Activated effector memory CD4-positive, alpha-beta T cell treated with anti-CD3 and anti-CD28 coated beads, Interleukin-2, amount 50 U/mL, for 16 hours (primary cell): Measurements from ENCODE around the gene PIK3AP1.
A peak's percentile ranks its signal among the peaks of the same experiment; 100 is the strongest.
"Not testable (repeated sequence)": the region's sequence is repeated elsewhere in the genome, so short reads cannot be mapped to it uniquely, and the experiment has no call there.

Experiments
- DNase-seq: peaks from one replicate; pipeline ENCODE4 v3.0.0-alpha.2; 2020

PIK3AP1 gene, protein sequence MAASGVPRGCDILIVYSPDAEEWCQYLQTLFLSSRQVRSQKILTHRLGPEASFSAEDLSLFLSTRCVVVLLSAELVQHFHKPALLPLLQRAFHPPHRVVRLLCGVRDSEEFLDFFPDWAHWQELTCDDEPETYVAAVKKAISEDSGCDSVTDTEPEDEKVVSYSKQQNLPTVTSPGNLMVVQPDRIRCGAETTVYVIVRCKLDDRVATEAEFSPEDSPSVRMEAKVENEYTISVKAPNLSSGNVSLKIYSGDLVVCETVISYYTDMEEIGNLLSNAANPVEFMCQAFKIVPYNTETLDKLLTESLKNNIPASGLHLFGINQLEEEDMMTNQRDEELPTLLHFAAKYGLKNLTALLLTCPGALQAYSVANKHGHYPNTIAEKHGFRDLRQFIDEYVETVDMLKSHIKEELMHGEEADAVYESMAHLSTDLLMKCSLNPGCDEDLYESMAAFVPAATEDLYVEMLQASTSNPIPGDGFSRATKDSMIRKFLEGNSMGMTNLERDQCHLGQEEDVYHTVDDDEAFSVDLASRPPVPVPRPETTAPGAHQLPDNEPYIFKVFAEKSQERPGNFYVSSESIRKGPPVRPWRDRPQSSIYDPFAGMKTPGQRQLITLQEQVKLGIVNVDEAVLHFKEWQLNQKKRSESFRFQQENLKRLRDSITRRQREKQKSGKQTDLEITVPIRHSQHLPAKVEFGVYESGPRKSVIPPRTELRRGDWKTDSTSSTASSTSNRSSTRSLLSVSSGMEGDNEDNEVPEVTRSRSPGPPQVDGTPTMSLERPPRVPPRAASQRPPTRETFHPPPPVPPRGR

GRCh38 chr10:96720422-96721206, at the start of gene PIK3AP1:
Gene PIK3AP1, minus strand, starts transcription at chr10:96720514. Its CDS starts 120 bp downstream, at chr10:96720394.
- peak; percentile 76 for DNase-seq

GRCh38 chr10:96768136-96768535, 47.8 kb upstream of the PIK3AP1 start:
- DNase-seq: no peak

DNA sequence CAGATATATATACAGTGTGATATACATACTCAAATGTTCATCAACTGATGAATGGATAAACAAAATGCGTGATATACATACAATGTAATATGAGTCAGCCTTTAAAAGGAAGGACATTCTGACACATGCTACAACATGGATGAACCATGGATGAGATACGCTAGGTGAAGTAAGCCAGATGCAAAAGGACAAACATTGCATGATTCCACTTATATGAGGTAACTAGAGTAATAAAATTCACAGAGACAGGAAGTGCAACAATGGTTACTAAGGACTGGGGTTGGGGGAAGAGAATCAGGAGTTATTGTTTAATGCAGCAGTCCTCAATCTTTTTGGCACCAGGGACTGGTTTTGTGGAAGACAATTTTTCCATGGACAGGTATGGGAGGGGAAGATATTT, 47.3 kb upstream of the PIK3AP1 start:
- DNase-seq: no peak

GRCh38 chr10:96765406-96766240, 45.3 kb upstream of the PIK3AP1 start:
- DNase-seq: peak; percentile 91

GRCh38 chr10:96764425-96765060, 44.2 kb upstream of the PIK3AP1 start:
- DNase-seq: no peak

GRCh38 chr10:96758423-96758822, 38.1 kb upstream of the PIK3AP1 start:
- no peak for DNase-seq

DNA sequence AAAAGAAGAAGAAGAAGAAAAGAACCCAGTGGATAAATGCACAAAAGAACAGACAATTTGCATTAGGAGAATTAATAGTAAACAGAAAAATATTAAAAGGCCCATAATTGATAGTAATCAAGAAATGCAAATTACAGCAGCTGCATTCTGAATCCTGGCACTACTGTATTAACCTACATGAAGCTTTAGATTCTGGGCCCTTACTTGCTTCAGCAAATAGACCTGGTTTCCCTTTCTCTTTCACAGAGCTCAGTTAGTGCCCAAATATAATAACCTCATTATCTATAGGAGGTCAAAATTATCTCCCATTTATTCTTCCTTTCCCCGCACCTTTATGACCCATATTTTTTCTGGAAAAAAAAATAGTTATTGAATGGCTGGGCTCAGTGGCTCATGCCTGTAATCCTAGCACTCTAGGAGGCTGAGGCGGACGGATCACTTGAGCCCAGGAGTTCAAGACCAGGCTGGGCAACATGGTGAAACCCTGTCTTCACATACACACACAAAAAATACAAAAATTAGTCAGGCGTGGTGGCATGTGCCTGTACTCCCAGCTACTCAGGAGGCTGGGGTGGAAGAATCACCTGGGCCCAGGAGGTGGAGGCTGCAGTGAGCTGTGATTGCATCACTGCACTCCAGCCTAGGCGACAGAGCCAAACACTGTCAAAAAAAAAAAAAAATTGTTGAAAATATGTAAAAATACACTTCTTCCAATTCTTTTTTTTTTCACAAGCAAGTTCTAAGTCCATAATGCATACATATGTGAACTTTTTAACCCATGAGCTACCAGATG, 36.0 kb upstream of the PIK3AP1 start:
- DNase-seq: no peak

DNA sequence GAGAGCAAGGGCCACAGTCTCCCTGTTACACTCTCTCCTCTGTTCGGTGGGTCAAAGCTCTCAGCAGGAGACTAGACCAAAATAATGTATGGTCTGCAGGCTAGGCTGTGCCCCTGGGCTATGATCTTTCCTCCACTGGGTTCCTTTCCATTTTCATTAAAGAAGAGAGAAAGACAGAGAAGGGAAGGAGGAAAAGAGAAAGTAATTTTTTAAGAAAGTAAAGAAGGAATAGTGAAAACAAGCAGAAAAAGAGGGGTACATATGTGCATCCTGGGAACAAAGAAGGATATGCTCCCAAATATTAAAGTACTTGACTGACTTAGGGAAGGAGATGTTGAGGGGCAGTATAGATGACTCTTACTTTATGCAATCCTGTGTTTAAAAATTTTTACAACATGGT, 33.6 kb upstream of the PIK3AP1 start:
- DNase-seq: no peak

GRCh38 chr10:96752375-96752774, 32.1 kb upstream of the PIK3AP1 start:
- no peak for DNase-seq

DNA sequence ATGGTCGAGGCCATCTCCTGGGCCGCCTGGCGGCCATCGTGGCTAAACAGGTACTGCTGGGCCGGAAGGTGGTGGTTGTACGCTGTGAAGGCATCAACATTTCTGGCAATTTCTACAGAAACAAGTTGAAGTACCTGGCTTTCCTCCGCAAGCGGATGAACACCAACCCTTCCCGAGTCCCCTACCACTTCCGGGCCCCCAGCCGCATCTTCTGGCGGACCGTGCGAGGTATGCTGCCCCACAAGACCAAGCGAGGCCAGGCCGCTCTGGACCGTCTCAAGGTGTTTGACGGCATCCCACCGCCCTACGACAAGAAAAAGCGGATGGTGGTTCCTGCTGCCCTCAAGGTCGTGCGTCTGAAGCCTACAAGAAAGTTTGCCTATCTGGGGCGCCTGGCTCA, 30.0 kb upstream of the PIK3AP1 start:
- not testable (repeated sequence) for DNase-seq

DNA sequence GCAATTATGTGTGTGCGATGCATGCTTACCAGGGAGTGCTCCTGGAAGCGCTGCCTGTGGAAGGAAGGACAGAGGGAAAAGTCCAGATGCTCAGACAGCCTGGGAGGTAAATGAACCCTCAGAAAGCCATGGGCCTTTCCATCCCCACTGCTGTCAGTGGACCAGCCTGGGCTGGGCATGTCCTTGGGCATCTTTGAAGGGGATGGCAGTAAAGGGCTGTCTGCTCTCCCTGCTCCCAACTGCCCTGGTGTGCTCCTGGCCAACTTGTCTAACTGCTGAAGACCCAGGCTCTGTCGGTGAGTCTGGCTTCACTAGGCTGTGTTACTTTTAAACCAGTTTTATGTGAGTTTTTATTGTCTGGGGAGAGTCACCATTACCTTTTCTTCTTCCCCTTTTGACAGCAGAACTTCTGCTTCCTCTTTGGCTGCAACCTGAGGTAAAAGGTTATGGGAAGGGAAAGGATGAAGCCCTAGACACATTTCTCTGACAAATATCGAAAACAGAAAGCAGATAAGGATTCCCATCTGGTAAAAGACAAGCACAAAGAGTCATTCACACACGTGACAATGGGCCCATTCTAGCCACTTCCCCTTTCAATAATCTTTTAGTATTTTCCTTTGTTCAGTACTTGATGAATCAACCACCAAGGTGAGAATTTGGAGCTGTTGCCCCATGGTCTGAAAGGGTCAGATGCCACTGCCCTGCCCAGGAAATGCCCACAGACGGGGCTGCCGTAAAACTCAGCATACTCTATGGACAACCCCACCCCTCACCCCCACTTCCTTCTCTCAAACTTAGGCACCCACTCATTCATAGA, 27.6 kb upstream of the PIK3AP1 start:
- no peak for DNase-seq

GRCh38 chr10:96746503-96746902, 26.2 kb upstream of the PIK3AP1 start:
- no peak for DNase-seq

- no peak for DNase-seq
These were observed 25.6 kb upstream of the PIK3AP1 start for GRCh38 chr10:96745950-96746349.

- DNase-seq: no peak
These were observed 23.8 kb upstream of the PIK3AP1 start for GRCh38 chr10:96743988-96744585.

DNA sequence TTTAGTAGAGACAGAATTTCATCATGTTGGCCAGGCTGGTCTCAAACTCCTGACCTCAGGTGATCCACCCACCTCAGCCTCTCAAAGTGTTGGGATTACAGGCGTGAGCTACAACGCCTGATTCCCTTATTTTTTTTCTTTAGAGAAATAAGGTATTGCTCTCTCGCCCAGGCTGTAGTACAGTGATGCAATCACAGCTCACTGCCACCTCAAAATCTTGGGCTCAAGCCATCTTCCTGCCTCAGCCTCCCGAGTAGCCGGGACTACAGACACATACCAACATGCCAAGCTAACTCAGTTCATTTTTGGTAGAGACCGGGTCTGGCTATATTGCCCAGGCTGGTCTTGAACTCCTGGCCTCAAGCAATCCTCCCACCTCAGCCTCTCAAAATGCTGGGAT, 21.2 kb upstream of the PIK3AP1 start:
- DNase-seq: not testable (repeated sequence)

GRCh38 chr10:96740579-96741281, 20.4 kb upstream of the PIK3AP1 start:
- no peak for DNase-seq

DNA sequence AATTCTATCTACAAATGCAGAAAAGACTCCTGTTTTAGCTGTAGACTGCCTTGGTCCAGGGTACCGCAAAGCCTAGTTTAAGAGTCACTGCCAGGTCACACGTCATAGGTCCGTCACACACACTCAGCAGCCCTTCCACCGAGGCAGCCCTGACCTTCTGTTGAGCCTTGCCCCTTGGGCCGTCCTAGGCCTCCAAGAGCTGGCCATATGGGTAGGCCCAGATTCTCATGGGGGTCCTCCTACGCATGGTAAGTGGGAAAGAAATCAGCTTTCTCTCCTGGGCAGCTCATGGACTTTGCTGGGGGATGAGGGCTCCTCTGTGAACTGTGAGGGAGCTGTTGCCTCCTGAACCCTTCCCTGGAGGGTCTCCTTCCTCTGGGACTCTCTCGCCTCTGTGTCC, 19.8 kb upstream of the PIK3AP1 start:
- no peak for DNase-seq

GRCh38 chr10:96737307-96737902, 17.1 kb upstream of the PIK3AP1 start:
- DNase-seq: not testable (repeated sequence)

GRCh38 chr10:96724621-96725020, 4.3 kb upstream of the PIK3AP1 start:
- DNase-seq: no peak
